DMS53 treated with DMSO at 0.1 percent for 48 hours (cell line): ENCODE results near the gene SSX2IP.

Source experiments
- DNase-seq: peaks from one replicate; lab custom pipeline; 2025; ENCODE audit not compliant: unreplicated experiment; lab: John Stamatoyannopoulos, UW

The SSX2IP gene

GRCh38 chr1:84711121-84711520, 20.9 kb upstream of the SSX2IP start:
- DNase-seq: no peak

GRCh38 chr1:84709131-84709530, 18.9 kb upstream of the SSX2IP start:
- DNase-seq: no peak

GRCh38 chr1:84708031-84708430, 17.8 kb upstream of the SSX2IP start:
- DNase-seq: no peak

GRCh38 chr1:84705513-84705912, 15.3 kb upstream of the SSX2IP start:
- no peak for DNase-seq

- DNase-seq: no peak
Measured at GRCh38 chr1:84704872-84705417, 14.7 kb upstream of the SSX2IP start.

- no peak for DNase-seq
Measured at GRCh38 chr1:84703431-84703830, 13.2 kb upstream of the SSX2IP start.

- no peak for DNase-seq
Measured at GRCh38 chr1:84702143-84702542, 11.9 kb upstream of the SSX2IP start.

- DNase-seq: no peak
Measured at GRCh38 chr1:84701376-84701775, 11.1 kb upstream of the SSX2IP start.

- DNase-seq: no peak
Measured at GRCh38 chr1:84700070-84700469, 9.8 kb upstream of the SSX2IP start.

GRCh38 chr1:84698151-84699110, 8.2 kb upstream of the SSX2IP start:
- peak; percentile 40 for DNase-seq

- DNase-seq: no peak
Measured at GRCh38 chr1:84693785-84694184, 3.5 kb upstream of the SSX2IP start.

GRCh38 chr1:84693005-84693404, 2.7 kb upstream of the SSX2IP start:
- DNase-seq: no peak

GRCh38 chr1:84692391-84692790, 2.1 kb upstream of the SSX2IP start:
- DNase-seq: no peak

- DNase-seq: no peak
Measured at GRCh38 chr1:84691122-84691783, 992 bp upstream of the SSX2IP start.

GRCh38 chr1:84689514-84690396, 506 bp downstream of the SSX2IP start:
- peak; percentile 68 for DNase-seq

- DNase-seq: no peak
Measured at GRCh38 chr1:84688463-84689061, 1.7 kb downstream of the SSX2IP start.

GRCh38 chr1:84687714-84688462, 2.4 kb downstream of the SSX2IP start:
- no peak for DNase-seq

- DNase-seq: no peak
Measured at GRCh38 chr1:84686223-84686622, 4.0 kb downstream of the SSX2IP start.

GRCh38 chr1:84683508-84683907, 6.8 kb downstream of the SSX2IP start:
- DNase-seq: no peak

- DNase-seq: no peak
Measured at GRCh38 chr1:84682047-84682446, 8.2 kb downstream of the SSX2IP start.
